Kidney epithelial cell (primary cell): ENCODE results near the gene DEPDC1B. TPM values are rescaled to one million over a fixed set of nuclear protein-coding genes. Genes with fewer than 3 reads are reported as not detected.
"Not testable (repeated sequence)": the region's sequence is repeated elsewhere in the genome, so short reads cannot be mapped to it uniquely, and the experiment has no call there.

ENCODE experiments used
- DNase-seq: peaks from one replicate; pipeline ENCODE4 v3.0.0-alpha.2; 2010; ENCODE audit warnings: low read depth
- H3K27me3 ChIP-seq: 2 replicates; pipeline ENCODE4 v1.6.0; 2011; ENCODE audit warnings: low read length; ENCODE audit not compliant: control insufficient read depth, insufficient read depth
- H3K36me3 ChIP-seq: 2 replicates; pipeline ENCODE4 v1.5.1; 2011; ENCODE audit warnings: low read length; ENCODE audit not compliant: control insufficient read depth, insufficient read depth
- H3K4me3 ChIP-seq: 2 replicates; pipeline ENCODE4 v1.5.1; 2011; ENCODE audit warnings: low read depth, mild to moderate bottlenecking, control low read depth, low read length
- total RNA-seq: library from RNA; depleted of rRNA; stranded (reverse); fragments of >200 nt; gene quantifications from 2 replicates; pipeline ENCODE4 v1.2.3, GENCODE V29; 2015
- TF ChIP-seq, protein P1 (sequence below): IDR thresholded peaks from 2 replicates; pipeline ENCODE4 v1.5.1; 2011; ENCODE audit warnings: mild to moderate bottlenecking, moderate library complexity, low read length, control low read depth, inconsistent platforms; ENCODE audit not compliant: insufficient read depth, poor library complexity, severe bottlenecking

The DEPDC1B gene
- total RNA-seq, 1 donor from 2014 or later: 10.6 TPM

- TF ChIP-seq, protein P1, sequence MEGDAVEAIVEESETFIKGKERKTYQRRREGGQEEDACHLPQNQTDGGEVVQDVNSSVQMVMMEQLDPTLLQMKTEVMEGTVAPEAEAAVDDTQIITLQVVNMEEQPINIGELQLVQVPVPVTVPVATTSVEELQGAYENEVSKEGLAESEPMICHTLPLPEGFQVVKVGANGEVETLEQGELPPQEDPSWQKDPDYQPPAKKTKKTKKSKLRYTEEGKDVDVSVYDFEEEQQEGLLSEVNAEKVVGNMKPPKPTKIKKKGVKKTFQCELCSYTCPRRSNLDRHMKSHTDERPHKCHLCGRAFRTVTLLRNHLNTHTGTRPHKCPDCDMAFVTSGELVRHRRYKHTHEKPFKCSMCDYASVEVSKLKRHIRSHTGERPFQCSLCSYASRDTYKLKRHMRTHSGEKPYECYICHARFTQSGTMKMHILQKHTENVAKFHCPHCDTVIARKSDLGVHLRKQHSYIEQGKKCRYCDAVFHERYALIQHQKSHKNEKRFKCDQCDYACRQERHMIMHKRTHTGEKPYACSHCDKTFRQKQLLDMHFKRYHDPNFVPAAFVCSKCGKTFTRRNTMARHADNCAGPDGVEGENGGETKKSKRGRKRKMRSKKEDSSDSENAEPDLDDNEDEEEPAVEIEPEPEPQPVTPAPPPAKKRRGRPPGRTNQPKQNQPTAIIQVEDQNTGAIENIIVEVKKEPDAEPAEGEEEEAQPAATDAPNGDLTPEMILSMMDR: no peak
- Histone ChIP-seq H3K27me3 (peaks cover 2% of the 10 kb centered on the region), H3K4me3 (no peak overlapping the region), H3K36me3 (no peaks in the 10 kb centered on the region)
- DNase-seq: no peak
These were observed 18.4 kb upstream of the DEPDC1B start for GRCh38 chr5:60718166-60718892.

DNA sequence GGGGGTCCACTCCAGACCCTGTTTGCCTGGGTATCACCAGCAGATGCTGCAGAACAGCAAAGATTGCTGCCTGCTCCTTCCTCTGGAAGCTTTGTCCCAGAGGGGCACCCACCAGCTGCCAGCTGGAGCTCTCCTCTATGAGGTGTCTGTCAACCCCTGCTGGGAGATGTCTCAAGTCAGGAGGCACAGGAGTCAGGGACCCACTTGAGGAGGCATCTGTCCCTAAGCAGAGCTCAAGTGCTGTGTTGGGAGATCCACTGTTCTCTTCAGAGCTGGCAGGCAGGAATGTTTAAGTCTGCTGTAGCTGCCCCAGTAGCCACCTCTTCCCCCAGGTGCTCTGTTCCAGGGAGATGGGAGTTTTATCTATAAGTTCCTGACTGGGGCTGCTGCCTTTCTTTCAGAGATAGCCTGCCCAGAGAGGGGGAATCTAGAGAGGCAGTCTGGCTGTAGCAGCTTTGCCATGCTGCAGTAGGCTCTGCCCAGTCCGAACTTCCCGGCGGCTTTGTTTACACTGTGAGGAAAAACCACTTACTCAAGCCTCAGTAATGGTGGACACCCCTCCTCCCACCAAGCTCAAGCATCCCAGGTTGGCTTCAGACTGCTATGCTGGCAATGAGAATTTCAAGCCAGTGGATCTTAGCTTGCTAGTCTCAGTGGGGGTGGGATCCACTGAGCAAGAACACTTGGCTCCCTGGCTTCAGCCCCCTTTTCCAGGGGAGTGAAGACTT, 15.4 kb upstream of the DEPDC1B start:
- H3K27me3 ChIP-seq, H3K36me3 ChIP-seq, H3K4me3 ChIP-seq, DNase-seq: not testable (repeated sequence)

GRCh38 chr5:60712950-60713349, 13.0 kb upstream of the DEPDC1B start:
- H3K27me3 ChIP-seq: peaks cover 2% of the 10 kb centered on the region
- no peak for DNase-seq
- no peak overlapping the region for H3K4me3 ChIP-seq
- H3K36me3 ChIP-seq: no peaks in the 10 kb centered on the region
- TF ChIP-seq, protein P1: no peak

- not testable (repeated sequence) for H3K27me3 ChIP-seq, DNase-seq, H3K4me3 ChIP-seq, H3K36me3 ChIP-seq
These were observed 11.9 kb upstream of the DEPDC1B start for GRCh38 chr5:60711892-60712291.

- no peak for DNase-seq
- no peaks in the 10 kb centered on the region for H3K27me3 ChIP-seq
- TF ChIP-seq, protein P1: no peak
- no peaks in the 10 kb centered on the region for H3K36me3 ChIP-seq
- no peak overlapping the region for H3K4me3 ChIP-seq
These were observed 10.4 kb upstream of the DEPDC1B start for GRCh38 chr5:60710362-60710761.

GRCh38 chr5:60705144-60705543, 5.2 kb upstream of the DEPDC1B start:
- H3K36me3 ChIP-seq: no peaks in the 10 kb centered on the region
- H3K4me3 ChIP-seq: no peak overlapping the region
- TF ChIP-seq, protein P1: no peak
- DNase-seq: no peak
- no peaks in the 10 kb centered on the region for H3K27me3 ChIP-seq
